Measurements from ENCODE around the gene FAM9C. TPM values are rescaled to one million over a fixed set of nuclear protein-coding genes. Genes with fewer than 3 reads are reported as not detected.

Gene FAM9C
- total and polyA plus RNA-seq, 2 of the 4 experiments (the other 2 are of a cell fraction), result not detected

GRCh38 chrX:13090027-13090338 is 45.6 kb upstream of the FAM9C start:
- Histone ChIP-seq H2BK120ac (ENCODE audit: low read depth, low read length) (peak overlapping the region; percentile 43; the same call in 1 of the 2 replicates), H2BK5ac (ENCODE audit: low read depth, low read length, poor library complexity, severe bottlenecking) (no peak overlapping the region), H3K56ac (ENCODE audit: extremely low read depth, insufficient read depth, low read length) (no peak overlapping the region), H3K14ac (replicated peaks; ENCODE audit: low read depth, low read length) (peak overlapping the region; percentile 39), H4K5ac (ENCODE audit: low read depth, low read length) (no peak overlapping the region; the same call in 1 of the 2 replicates), H2BK20ac (ENCODE audit: low read depth, low read length) (peak overlapping the region; percentile 43), H4K91ac (ENCODE audit: insufficient read depth, low read depth, low read length) (peak overlapping the region; percentile 50; the same call in 1 of the 2 replicates), H3K36me3 (ENCODE audit: control insufficient read depth, insufficient read depth, low read length) (no peaks in the 10 kb centered on the region), H3K4ac (ENCODE audit: low read depth, low read length) (no peak overlapping the region), H4K20me1 (ENCODE audit: insufficient read depth, low read length) (no peaks in the 10 kb centered on the region), H3K4me3 (ENCODE audit: insufficient read depth, low read depth, low read length) (no peak overlapping the region), H2AK9ac (replicated peaks; ENCODE audit: low read depth, low read length, poor library complexity) (no peak overlapping the region), H2AK5ac (ENCODE audit: low read depth, low read length) (no peak overlapping the region), H3K27me3 (ENCODE audit: control insufficient read depth, insufficient read depth, low read length) (no peaks in the 10 kb centered on the region), H4K8ac (ENCODE audit: low read depth in 2 of 2, low read length in 2 of 2) (no peak overlapping the region; a peak in 1 of 4 replicates), H3K4me2 (ENCODE audit: low read depth, low read length) (no peak overlapping the region), H3K9me1 (ENCODE audit: insufficient read depth, low read length) (no peaks in the 10 kb centered on the region), H3K4me1 (ENCODE audit: control insufficient read depth, insufficient read depth, low read length) (0 out of 2 replicates have a peak, but pooled peaks cover 2% of the 10 kb centered on the region), H3K27ac (ENCODE audit: insufficient read depth, low read length) (peak overlapping the region; percentile 58; the same call in 1 of the 2 replicates), H2BK15ac (ENCODE audit: low read depth, low read length) (peak overlapping the region; percentile 3; the same call in 2 of the 3 replicates), H3K79me1 (ENCODE audit: low read depth in 1 of 2, low read length in 2 of 2) (no peaks in the 10 kb centered on the region), H3K23ac (ENCODE audit: low read depth, low read length) (no peak overlapping the region), H3K18ac (ENCODE audit: low read depth, low read length) (no peak overlapping the region), H3K9ac (ENCODE audit: low read depth, low read length) (no peak overlapping the region), H3K9me3 (ENCODE audit: control insufficient read depth, insufficient read depth, low read length) (no peaks in the 10 kb centered on the region), H2AFZ (replicated peaks; ENCODE audit: low read length, poor library complexity) (no peak overlapping the region)
- intact Hi-C loops (cut with micrococcal nuclease) (no loop called here), in situ Hi-C loops (cut with MboI; ENCODE audit: low sequenced_read_pairs) (no loop called here), dilution Hi-C loops (cut with HindIII; ENCODE audit: low sequenced_read_pairs, unreplicated experiment) (no loop called here)
- ATAC-seq (ENCODE audit: low read depth), result no peak
- no peak for TF ChIP-seq NFE2L2 (IDR thresholded peaks at IDR 0.05; ENCODE audit: low read depth, low read length)
- no peak for TF ChIP-seq ELK1 (IDR thresholded peaks at IDR 0.05; ENCODE audit: borderline replicate concordance, low read depth, low read length)
- TF ChIP-seq RAD21 (IDR thresholded peaks at IDR 0.05; ENCODE audit: low read length), result no peak
- TF ChIP-seq MAFK (IDR thresholded peaks at IDR 0.05; ENCODE audit: low read depth, low read length), result no peak
- no peak for TF ChIP-seq POLR2A (IDR thresholded peaks at IDR 0.05; ENCODE audit: low read depth, low read length)
- no peak for DNase-seq
- POLR2A ChIA-PET (ENCODE audit: unreplicated experiment), result no interaction called here
- CTCF ChIA-PET, result no interaction called here
- no CpG with 5 or more reads among the region's 1 CpG for WGBS, 2 experiments (ENCODE audit: extremely low coverage in 2 of 2, insufficient read length in 1 of 2)
- BruUV-seq (replicated peaks), result no TSS peak
